ENCODE results near the gene WWC2.

DNA sequence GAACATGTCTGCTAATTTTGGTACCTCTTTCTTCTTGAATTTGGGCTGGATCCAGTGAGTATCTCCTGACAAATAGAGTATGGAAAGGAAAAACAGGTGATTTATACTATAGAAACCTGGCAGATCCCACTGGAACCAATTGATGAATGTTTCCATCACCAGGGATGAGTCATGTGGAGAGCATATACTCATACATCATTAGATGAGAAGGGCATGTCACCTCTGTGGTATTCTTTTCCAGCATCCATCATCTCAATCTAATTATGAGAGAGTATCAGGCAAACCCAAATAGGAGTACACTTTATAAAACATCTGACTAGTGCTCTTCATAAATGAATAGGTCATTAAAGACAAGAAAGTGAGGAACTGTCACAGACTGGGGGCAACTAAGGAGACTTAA is 130.3 kb downstream of the WWC2 start:
- TF ChIP-seq, protein P1, sequence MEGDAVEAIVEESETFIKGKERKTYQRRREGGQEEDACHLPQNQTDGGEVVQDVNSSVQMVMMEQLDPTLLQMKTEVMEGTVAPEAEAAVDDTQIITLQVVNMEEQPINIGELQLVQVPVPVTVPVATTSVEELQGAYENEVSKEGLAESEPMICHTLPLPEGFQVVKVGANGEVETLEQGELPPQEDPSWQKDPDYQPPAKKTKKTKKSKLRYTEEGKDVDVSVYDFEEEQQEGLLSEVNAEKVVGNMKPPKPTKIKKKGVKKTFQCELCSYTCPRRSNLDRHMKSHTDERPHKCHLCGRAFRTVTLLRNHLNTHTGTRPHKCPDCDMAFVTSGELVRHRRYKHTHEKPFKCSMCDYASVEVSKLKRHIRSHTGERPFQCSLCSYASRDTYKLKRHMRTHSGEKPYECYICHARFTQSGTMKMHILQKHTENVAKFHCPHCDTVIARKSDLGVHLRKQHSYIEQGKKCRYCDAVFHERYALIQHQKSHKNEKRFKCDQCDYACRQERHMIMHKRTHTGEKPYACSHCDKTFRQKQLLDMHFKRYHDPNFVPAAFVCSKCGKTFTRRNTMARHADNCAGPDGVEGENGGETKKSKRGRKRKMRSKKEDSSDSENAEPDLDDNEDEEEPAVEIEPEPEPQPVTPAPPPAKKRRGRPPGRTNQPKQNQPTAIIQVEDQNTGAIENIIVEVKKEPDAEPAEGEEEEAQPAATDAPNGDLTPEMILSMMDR (IDR thresholded peaks at IDR 0.05) = no peak
- TF ChIP-seq POLR2A (IDR thresholded peaks at IDR 0.05) = no peak

All from uterus (tissue), 2 donors.